CD14-positive monocyte (primary cell): ENCODE results near the gene NRIP2. TPM values are rescaled to one million over a fixed set of nuclear protein-coding genes. Genes with fewer than 3 reads are reported as not detected.

Source experiments
- DNase-seq, 3 donors: peaks; one replicate each; pipeline ENCODE4 v3.0.0-alpha.2; 2011 to 2022
- H2AFZ ChIP-seq: 2 replicates; pipeline ENCODE4 v1.6.0; 2012; ENCODE audit warnings: mild to moderate bottlenecking, low read depth, low read length, inconsistent platforms; ENCODE audit not compliant: insufficient read depth, poor library complexity, severe bottlenecking
- H3K27ac ChIP-seq, 2 donors: 1 replicate in 1 of 2; 2 replicates in 1 of 2; pipeline ENCODE4 v1.5.1; 2012 to 2013; ENCODE audit warnings: low read length in 2 of 2, control low read depth in 1 of 2, inconsistent platforms in 1 of 2, low read depth in 1 of 2, mild to moderate bottlenecking in 1 of 2
- H3K27me3 ChIP-seq, 2 donors: one replicate each; pipeline versions ENCODE4 v1.6.0 to v1.6.1; 2011 to 2013; ENCODE audit warnings: low read length in 2 of 2; ENCODE audit not compliant: control insufficient read depth in 2 of 2, insufficient read depth in 2 of 2
- H3K36me3 ChIP-seq, 2 donors: replicated peaks in 1 of 2; 1 replicate in 1 of 2; 2 replicates in 1 of 2; pipeline versions ENCODE4 v1.5.1 to v1.6.1; 2012 to 2013; ENCODE audit warnings: low read length in 2 of 2, control low read depth in 1 of 2, inconsistent platforms in 1 of 2, mild to moderate bottlenecking in 1 of 2; ENCODE audit not compliant: insufficient read depth in 2 of 2, control insufficient read depth in 1 of 2
- H3K4me1 ChIP-seq, 2 donors: 1 replicate in 1 of 2; 2 replicates in 1 of 2; pipeline versions ENCODE4 v1.5.1 to v1.6.1; 2012 to 2013; ENCODE audit warnings: low read length in 2 of 2, control low read depth in 1 of 2, inconsistent platforms in 1 of 2, mild to moderate bottlenecking in 1 of 2, moderate library complexity in 1 of 2; ENCODE audit not compliant: insufficient read depth in 2 of 2, control insufficient read depth in 1 of 2
- H3K4me2 ChIP-seq: replicated peaks from 2 replicates; pipeline ENCODE3; 2012; ENCODE audit warnings: low read length, moderate library complexity, mild to moderate bottlenecking; ENCODE audit not compliant: poor library complexity, severe bottlenecking; ENCODE audit errors: extremely low read depth
- H3K4me3 ChIP-seq, 3 experiments: fragments of 200-600 bp in 1 of 3; sonication (generic) in 1 of 3; replicated peaks in 1 of 3; 1 replicate in 2 of 3; 2 replicates in 1 of 3; pipeline ENCODE4 v1.5.1; 2011 to 2013; ENCODE audit warnings: low read length in 3 of 3, mild to moderate bottlenecking in 3 of 3, control low read depth in 2 of 3, low read depth in 2 of 3, inconsistent platforms in 1 of 3, moderate library complexity in 1 of 3
- H3K79me2 ChIP-seq: 2 replicates; pipeline ENCODE4 v1.6.0; 2012; ENCODE audit warnings: mild to moderate bottlenecking, control low read depth, inconsistent platforms, low read length, moderate library complexity; ENCODE audit not compliant: insufficient read depth
- H3K9ac ChIP-seq: 2 replicates; pipeline ENCODE4 v1.6.0; 2017; ENCODE audit warnings: low read length, mild to moderate bottlenecking; ENCODE audit not compliant: insufficient read depth, poor library complexity, severe bottlenecking
- H3K9me3 ChIP-seq, 2 donors: replicated peaks in 1 of 2; 1 replicate in 1 of 2; 2 replicates in 1 of 2; pipeline versions ENCODE4 v1.5.1 to v1.6.1; 2012 to 2013; ENCODE audit warnings: low read length in 2 of 2, control low read depth in 1 of 2; ENCODE audit not compliant: control insufficient read depth in 1 of 2, insufficient read depth in 1 of 2
- H4K20me1 ChIP-seq: 2 replicates; pipeline ENCODE4 v1.6.0; 2012; ENCODE audit warnings: mild to moderate bottlenecking, low read length, control low read depth, moderate library complexity; ENCODE audit not compliant: insufficient read depth
- H3K27ac Mint-ChIP-seq, 7 donors: one replicate each; pipeline ENCODE4 v1.8.0; 2020; ENCODE audit warnings: mild to moderate bottlenecking in 7 of 7, mixed read lengths in 7 of 7, moderate library complexity in 6 of 7, inconsistent platforms in 2 of 7
- H3K27me3 Mint-ChIP-seq, 3 donors: one replicate each; pipeline ENCODE4 v1.8.0; 2021 to 2022; ENCODE audit warnings: low read depth in 3 of 3, mild to moderate bottlenecking in 3 of 3, mixed read lengths in 3 of 3, moderate library complexity in 3 of 3, inconsistent platforms in 1 of 3
- H3K36me3 Mint-ChIP-seq, 2 donors: one replicate each; pipeline ENCODE4 v1.8.0; 2020; ENCODE audit warnings: mixed read lengths in 2 of 2, inconsistent platforms in 1 of 2, mild to moderate bottlenecking in 1 of 2
- H3K4me1 Mint-ChIP-seq: one replicate; pipeline ENCODE4 v1.8.0; 2020; ENCODE audit warnings: mild to moderate bottlenecking, mixed read lengths
- H3K4me3 Mint-ChIP-seq, 2 donors: one replicate each; pipeline ENCODE4 v1.8.0; 2020; ENCODE audit warnings: mild to moderate bottlenecking in 2 of 2, mixed read lengths in 2 of 2, moderate library complexity in 1 of 2
- H3K9me3 Mint-ChIP-seq, 7 donors: one replicate each; pipeline ENCODE4 v1.8.0; 2020 to 2022; ENCODE audit warnings: mixed read lengths in 7 of 7, mild to moderate bottlenecking in 6 of 7, moderate library complexity in 6 of 7, inconsistent platforms in 2 of 7
- CTCF ChIP-seq: fragments of 200-600 bp; IDR thresholded peaks from one replicate; pipeline ENCODE4 v1.8.0; 2022; ENCODE audit warnings: antibody characterized with exemption, mild to moderate bottlenecking
- WGBS: methylation state at CpG from one replicate; pipeline ENCODE4 v1.1.5; 2013; ENCODE audit warnings: missing lambda C conversion rate; ENCODE audit not compliant: insufficient coverage; 5-methylcytosine and 5-hydroxymethylcytosine counted together
- intact Hi-C, 2 donors: fragments of 100-400 bp; cut with micrococcal nuclease; formaldehyde crosslinking; loops; one replicate each; pipeline versions ENCODE4 v1.15.0 to v1.15.1; 2023
- polyA plus RNA-seq, 3 donors: library from polyadenylated mRNA; depleted of rRNA in 1 of 3; unstranded in 2 of 3; stranded (reverse) in 1 of 3; fragments of 300-500 nt in 2 of 3; fragments of >200 nt in 1 of 3; fragmentation: Illumina TruSeq in 2 of 3; gene quantifications; 1 replicate in 2 of 3; 2 replicates in 1 of 3; pipeline ENCODE4 v1.2.3, GENCODE V29; 2012 to 2021

Gene NRIP2
- polyA plus RNA-seq, 3 donors, result 0.19 to 0.24 TPM; not detected in 1

GRCh38 chr12:2858944-2859421 is 24.1 kb upstream of the NRIP2 start:
- no peaks in the 10 kb centered on the region for H4K20me1 ChIP-seq
- Mint-ChIP-seq H3K27me3 (peaks cover 0 to 2% (median 0%) of the 10 kb centered on the region in 3 donors), H3K27ac (peak overlapping the region in 5 of 7 donors; percentile 18 to 60 (median 53)), H3K4me1 (no peaks in the 10 kb centered on the region), H3K36me3 (peaks cover 50 to 77% of the 10 kb centered on the region in 2 donors), H3K4me3 (no peak overlapping the region), H3K9me3 (peaks cover 0 to 2% (median 0%) of the 10 kb centered on the region in 7 donors)
- H3K9me3 ChIP-seq, result no peaks in the 10 kb centered on the region
- no peak overlapping the region for H3K4me3 ChIP-seq
- H3K27ac ChIP-seq, result no peak overlapping the region
- no peak overlapping the region for H3K4me2 ChIP-seq
- no peak for TF ChIP-seq CTCF
- intact Hi-C loops, result loop anchor here (10.0 kb wide), 3 partner anchors 86 to 186 kb away; no protein-coding TSS in a partner anchor
- no peaks in the 10 kb centered on the region for H3K79me2 ChIP-seq
- H3K9ac ChIP-seq, result no peak overlapping the region
- 89% methylated on average over 7 of the region's 12 CpGs for WGBS
- H3K4me1 ChIP-seq, result no peaks in the 10 kb centered on the region
- DNase-seq, result no peak
- no peak overlapping the region for H2AFZ ChIP-seq
- peaks cover 31 to 64% of the 10 kb centered on the region in 2 donors for H3K36me3 ChIP-seq
- H3K27me3 ChIP-seq, result no peaks in the 10 kb centered on the region

- H3K36me3 ChIP-seq, result peaks cover 27 to 59% of the 10 kb centered on the region in 2 donors
- no peak overlapping the region for H3K4me3 ChIP-seq
- no peaks in the 10 kb centered on the region for H4K20me1 ChIP-seq
- Mint-ChIP-seq H3K9me3 (peaks cover 0 to 2% (median 0%) of the 10 kb centered on the region in 7 donors), H3K27ac (peak overlapping the region in 2 of 7 donors; percentile 53 to 60), H3K4me3 (no peak overlapping the region), H3K27me3 (peaks cover 0 to 2% (median 0%) of the 10 kb centered on the region in 3 donors), H3K36me3 (peaks cover 47 to 70% of the 10 kb centered on the region in 2 donors), H3K4me1 (peaks cover 4% of the 10 kb centered on the region)
- no peaks in the 10 kb centered on the region for H3K9me3 ChIP-seq
- H3K4me2 ChIP-seq, result no peak overlapping the region
- no peaks in the 10 kb centered on the region for H3K79me2 ChIP-seq
- no peak overlapping the region for H3K27ac ChIP-seq
- H3K9ac ChIP-seq, result no peak overlapping the region
- no peak for DNase-seq
- no peaks in the 10 kb centered on the region for H3K4me1 ChIP-seq
- intact Hi-C loops, result loop anchor here (10.0 kb wide), 3 partner anchors 86 to 186 kb away; no protein-coding TSS in a partner anchor
- H3K27me3 ChIP-seq, result no peaks in the 10 kb centered on the region
- TF ChIP-seq CTCF, result no peak
- 98% methylated on average over 2 of the region's 2 CpGs for WGBS
- H2AFZ ChIP-seq, result no peak overlapping the region
These were observed 23.5 kb upstream of the NRIP2 start for GRCh38 chr12:2858334-2858733.
